Thyroid gland (tissue), 4 donors: ENCODE data around the gene PRXL2A. TPM values are rescaled to one million over a fixed set of nuclear protein-coding genes. Genes with fewer than 3 reads are reported as not detected.

Source experiments
- DNase-seq, 2 donors: peaks; one replicate each; pipeline ENCODE4 v3.0.0-alpha.2; 2019
- H3K27ac ChIP-seq, 3 donors: fragments of 200-600 bp; sonication (generic); 1 replicate in 2 of 3; 2 replicates in 1 of 3; pipeline ENCODE4 v1.5.1; 2016 to 2019; ENCODE audit warnings: mild to moderate bottlenecking in 1 of 3, moderate library complexity in 1 of 3
- H3K27me3 ChIP-seq: fragments of 200-600 bp; sonication (generic); one replicate; pipeline ENCODE4 v1.5.1; 2019
- H3K36me3 ChIP-seq, 2 donors: fragments of 200-600 bp; sonication (generic); one replicate each; pipeline ENCODE4 v1.5.1; 2016 to 2019
- H3K4me1 ChIP-seq, 2 donors: fragments of 200-600 bp; sonication (generic); one replicate each; pipeline ENCODE4 v1.5.1; 2017 to 2019
- H3K4me3 ChIP-seq, 3 donors: fragments of 200-600 bp; sonication (generic); replicated peaks in 1 of 3; 1 replicate in 2 of 3; 2 replicates in 1 of 3; pipeline ENCODE4 v1.5.1; 2016; ENCODE audit warnings: mild to moderate bottlenecking in 1 of 3
- H3K9me3 ChIP-seq: fragments of 200-600 bp; sonication (generic); one replicate; pipeline ENCODE4 v1.5.1; 2017
- CTCF ChIP-seq, 6 experiments: fragments of 200-600 bp in 3 of 6; fragments of 450-650 bp in 3 of 6; sonication (generic) in 3 of 6; IDR thresholded peaks; one replicate each; pipeline ENCODE4 v1.5.1; 2016 to 2019; ENCODE audit warnings: antibody characterized with exemption in 6 of 6, mild to moderate bottlenecking in 2 of 6, inconsistent platforms in 1 of 6, moderate library complexity in 1 of 6
- POLR2A ChIP-seq, 2 donors: fragments of 450-650 bp; IDR thresholded peaks; one replicate each; pipeline ENCODE4 v1.6.1; 2017; ENCODE audit warnings: antibody characterized with exemption in 2 of 2, mild to moderate bottlenecking in 2 of 2, moderate library complexity in 1 of 2
- WGBS, 2 donors: methylation state at CpG; one replicate each; pipeline ENCODE4 v1.1.5; 2017; 5-methylcytosine and 5-hydroxymethylcytosine counted together
- intact Hi-C: fragments of 100-400 bp; cut with DNase I; formaldehyde crosslinking; loops from one replicate; pipeline ENCODE4 v1.15.1; 2023
- total RNA-seq, 4 donors: library from RNA; depleted of rRNA; stranded (reverse); fragments of >200 nt; gene quantifications; one replicate each; pipeline ENCODE4 v1.2.3, GENCODE V29; 2016

PRXL2A gene
- total RNA-seq, 4 donors from 2014 or later, result 68.2 to 93.3 (median 79.7) TPM

DNA sequence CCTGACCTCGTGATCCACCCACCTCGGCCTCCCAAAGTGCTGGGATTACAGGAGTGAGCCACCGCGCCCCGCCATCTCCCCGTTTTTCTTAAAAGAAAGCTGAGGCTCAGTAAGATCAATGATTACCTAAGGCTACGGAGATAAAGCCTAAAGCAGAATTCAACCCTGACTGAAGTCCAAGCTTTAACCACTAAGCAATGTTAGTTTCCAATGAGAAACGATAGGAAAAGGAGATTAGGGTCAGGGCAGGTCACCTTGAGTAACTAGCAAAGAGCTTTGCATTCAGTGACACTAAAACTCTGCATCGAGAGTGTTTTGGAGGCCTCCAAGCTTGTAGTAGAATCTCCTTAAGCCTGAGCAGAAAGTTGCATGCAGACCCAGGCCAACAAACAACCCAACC is 17.6 kb upstream of the PRXL2A start:
- no peaks in the 10 kb centered on the region for H3K9me3 ChIP-seq
- H3K27ac ChIP-seq, result no peak overlapping the region
- intact Hi-C loops, result no loop called here
- no peak overlapping the region for H3K4me3 ChIP-seq
- 91% methylated on average over 9 of the region's 9 CpGs for WGBS, 2 donors
- peaks cover 13 to 20% of the 10 kb centered on the region in 2 donors for H3K4me1 ChIP-seq
- no peaks in the 10 kb centered on the region for H3K36me3 ChIP-seq
- DNase-seq, result no peak
- TF ChIP-seq CTCF (IDR thresholded peaks at IDR 0.05) (no peak), POLR2A (IDR thresholded peaks at IDR 0.05) (no peak)
- H3K27me3 ChIP-seq, result no peaks in the 10 kb centered on the region

DNA sequence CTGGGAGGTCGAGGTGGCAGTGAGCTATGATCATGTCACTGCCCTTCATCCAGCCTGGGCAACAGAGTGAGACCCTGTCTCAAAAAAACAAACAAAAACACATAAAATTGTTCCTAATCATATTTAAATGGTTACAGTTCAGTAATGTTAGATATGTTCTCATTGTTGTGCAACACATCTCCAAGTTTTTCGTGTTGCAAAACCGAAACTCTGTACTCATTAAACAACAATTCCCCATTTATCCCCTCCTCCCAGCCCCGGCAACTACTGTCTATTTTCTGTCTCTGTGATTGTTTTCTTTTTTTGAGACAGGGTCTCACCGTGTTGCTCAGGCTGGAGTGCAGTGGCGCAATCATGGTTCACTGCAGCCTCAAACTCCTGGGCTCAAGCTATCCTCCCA is 16.1 kb upstream of the PRXL2A start:
- intact Hi-C loops, result no loop called here
- DNase-seq, result no peak
- Histone ChIP-seq H3K36me3 (no peaks in the 10 kb centered on the region), H3K9me3 (no peaks in the 10 kb centered on the region), H3K27me3 (no peaks in the 10 kb centered on the region), H3K4me3 (no peak overlapping the region), H3K27ac (no peak overlapping the region), H3K4me1 (peaks cover 13% of the 10 kb centered on the region in 2 donors)
- TF ChIP-seq POLR2A (IDR thresholded peaks at IDR 0.05), result no peak
- no peak for TF ChIP-seq CTCF (IDR thresholded peaks at IDR 0.05)
- 81 to 82% methylated on average over 6 of the region's 6 CpGs for WGBS, 2 donors

DNA sequence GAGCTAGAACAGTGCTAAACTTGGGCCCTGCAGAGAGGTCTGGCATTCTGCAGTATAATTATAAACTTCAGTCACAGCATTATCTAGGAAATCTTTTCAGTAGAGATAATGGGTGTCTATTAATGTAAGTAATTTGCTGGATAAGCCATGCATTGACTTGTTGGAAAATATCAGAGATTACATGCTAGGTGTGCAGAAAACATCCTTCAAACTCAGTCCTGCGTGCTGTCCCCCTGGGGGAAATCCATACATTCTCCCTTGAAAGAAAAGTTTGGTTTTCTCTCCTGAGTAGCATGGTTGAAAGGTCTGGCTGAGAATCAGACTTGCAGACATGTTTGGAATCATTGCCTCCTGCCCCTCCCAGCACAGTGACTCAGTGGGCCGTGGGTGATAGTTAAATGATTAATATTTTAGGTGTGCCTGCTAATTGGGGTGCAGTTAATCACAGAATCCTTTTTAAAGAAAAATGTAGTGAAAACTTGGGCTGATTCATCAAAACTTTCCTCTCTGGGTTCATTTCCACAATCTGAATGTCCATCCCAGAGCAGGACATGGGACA is 13.9 kb upstream of the PRXL2A start:
- H3K9me3 ChIP-seq, result no peaks in the 10 kb centered on the region
- H3K36me3 ChIP-seq, result no peaks in the 10 kb centered on the region
- H3K27me3 ChIP-seq, result no peaks in the 10 kb centered on the region
- H3K27ac ChIP-seq, result no peak overlapping the region
- no peak overlapping the region for H3K4me3 ChIP-seq
- DNase-seq, result no peak
- 76 to 83% methylated on average over 2 of the region's 2 CpGs for WGBS, 2 donors
- intact Hi-C loops, result no loop called here
- TF ChIP-seq POLR2A (IDR thresholded peaks at IDR 0.05) (no peak), CTCF (IDR thresholded peaks at IDR 0.05) (no peak)
- H3K4me1 ChIP-seq, result no peaks in the 10 kb centered on the region

- no peaks in the 10 kb centered on the region for H3K9me3 ChIP-seq
- H3K27ac ChIP-seq, result no peak overlapping the region
- TF ChIP-seq CTCF (IDR thresholded peaks at IDR 0.05) (no peak), POLR2A (IDR thresholded peaks at IDR 0.05) (no peak)
- H3K4me1 ChIP-seq, result no peaks in the 10 kb centered on the region
- H3K36me3 ChIP-seq, result no peaks in the 10 kb centered on the region
- H3K27me3 ChIP-seq, result no peaks in the 10 kb centered on the region
- 85 to 90% methylated on average over 2 of the region's 2 CpGs for WGBS, 2 donors
- H3K4me3 ChIP-seq, result no peak overlapping the region
- DNase-seq, result no peak
- intact Hi-C loops, result no loop called here
These were observed 11.3 kb upstream of the PRXL2A start for GRCh38 chr10:80397014-80397413.

- H3K4me1 ChIP-seq, result no peaks in the 10 kb centered on the region
- intact Hi-C loops, result no loop called here
- H3K9me3 ChIP-seq, result no peaks in the 10 kb centered on the region
- H3K36me3 ChIP-seq, result no peaks in the 10 kb centered on the region
- H3K4me3 ChIP-seq, result no peak overlapping the region
- no peak for TF ChIP-seq CTCF (IDR thresholded peaks at IDR 0.05)
- no peak for TF ChIP-seq POLR2A (IDR thresholded peaks at IDR 0.05)
- no peak overlapping the region for H3K27ac ChIP-seq
- WGBS, 2 donors, result 78 to 79% methylated on average over 8 of the region's 8 CpGs
- H3K27me3 ChIP-seq, result no peaks in the 10 kb centered on the region
- no peak for DNase-seq
These were observed 8.1 kb upstream of the PRXL2A start for GRCh38 chr10:80400136-80400804.
